KOPT-K1 (cell line): ENCODE data around the gene CCL4.
"Not testable (repeated sequence)": the region's sequence is repeated elsewhere in the genome, so short reads cannot be mapped to it uniquely, and the experiment has no call there.

ENCODE experiments used
- H3K27ac ChIP-seq: fragments of 200-600 bp; sonication (generic); 2 replicates; pipeline ENCODE4 v1.5.1; 2016; ENCODE audit warnings: antibody characterized with exemption, mild to moderate bottlenecking, low read depth, low read length; ENCODE audit not compliant: poor library complexity, severe bottlenecking
- H3K36me3 ChIP-seq: fragments of 200-600 bp; sonication (generic); 2 replicates; pipeline ENCODE4 v1.5.1; 2017; ENCODE audit warnings: antibody characterized with exemption, mild to moderate bottlenecking, low read length, moderate library complexity; ENCODE audit not compliant: insufficient read depth
- H3K9me3 ChIP-seq: fragments of 200-600 bp; sonication (generic); 2 replicates; pipeline ENCODE4 v1.5.1; 2017; ENCODE audit warnings: antibody characterized with exemption, low read length, mild to moderate bottlenecking; ENCODE audit not compliant: insufficient read depth, poor library complexity, severe bottlenecking

Gene CCL4

GRCh38 chr17:36081681-36082471 is 21.8 kb upstream of the CCL4 start:
- H3K27ac ChIP-seq, H3K9me3 ChIP-seq: not testable (repeated sequence)

GRCh38 chr17:36082482-36083120 is 21.0 kb upstream of the CCL4 start:
- not testable (repeated sequence) for H3K36me3 ChIP-seq, H3K27ac ChIP-seq, H3K9me3 ChIP-seq

More at GRCh38 chr17:36081681-36082471, 21.8 kb upstream of the CCL4 start:
- H3K36me3 ChIP-seq, result not testable (repeated sequence)

DNA sequence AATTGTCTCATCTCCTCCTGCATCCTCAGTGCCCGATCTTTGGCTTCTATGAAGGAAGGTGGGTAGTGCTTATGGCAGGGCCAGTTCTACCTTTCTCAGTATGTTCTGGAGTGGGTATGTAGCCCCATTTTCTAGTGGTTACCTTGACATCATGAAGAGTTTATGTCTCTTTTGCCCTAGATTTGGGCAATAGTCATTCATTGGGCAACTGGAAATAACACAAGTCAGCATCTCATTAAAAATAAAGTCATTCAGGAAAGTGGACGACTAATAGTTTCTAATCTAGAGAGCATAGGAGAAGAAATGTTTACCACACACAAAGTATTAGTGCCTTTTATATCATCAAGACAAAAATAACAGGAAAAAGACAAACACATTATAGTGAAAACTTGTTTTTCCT is 19.9 kb upstream of the CCL4 start:
- not testable (repeated sequence) for H3K36me3 ChIP-seq

DNA sequence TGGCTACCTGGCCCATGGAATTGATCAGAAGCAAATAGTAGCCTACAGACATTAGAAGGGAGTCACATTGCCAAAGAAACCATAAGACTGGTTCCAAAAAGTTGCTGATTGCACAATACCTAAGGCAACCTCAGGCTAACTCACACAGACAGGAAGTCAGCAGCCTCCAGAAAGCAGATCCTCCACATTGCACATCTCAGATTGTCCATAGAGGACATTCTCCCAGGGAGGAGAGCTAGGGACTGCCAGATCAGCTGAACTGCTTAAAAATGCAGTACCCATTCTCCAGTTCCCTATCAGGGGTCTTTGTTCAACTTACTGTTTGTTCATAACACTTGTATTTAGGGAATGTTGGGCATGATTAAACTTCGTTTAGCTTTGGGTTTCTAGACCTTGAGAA is 17.9 kb upstream of the CCL4 start:
- H3K9me3 ChIP-seq, result no peaks in the 10 kb centered on the region
- H3K36me3 ChIP-seq, result no peaks in the 10 kb centered on the region
- H3K27ac ChIP-seq, result no peak overlapping the region

More for the DNA sequence above, 19.9 kb upstream of the CCL4 start:
- H3K27ac ChIP-seq, H3K9me3 ChIP-seq: not testable (repeated sequence)

DNA sequence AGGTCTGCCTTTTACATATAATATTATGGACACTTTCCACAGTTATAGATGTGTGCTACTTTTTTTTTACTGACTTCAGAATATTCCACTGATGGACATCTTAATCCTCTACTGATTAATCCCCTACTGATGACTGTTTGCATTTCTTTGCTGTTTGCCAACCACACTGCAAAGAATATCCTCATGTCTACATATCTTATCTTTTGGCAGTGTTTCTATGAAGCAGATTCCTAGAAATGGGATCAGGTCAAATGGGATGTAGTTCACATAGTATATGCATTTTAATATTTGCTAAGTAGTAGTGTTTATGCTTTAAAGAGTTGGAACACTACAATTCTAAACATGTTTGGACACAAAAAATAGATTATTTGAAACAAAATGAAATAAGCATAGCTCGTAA is 16.8 kb upstream of the CCL4 start:
- H3K9me3 ChIP-seq, result no peaks in the 10 kb centered on the region
- H3K27ac ChIP-seq, result no peak overlapping the region
- no peaks in the 10 kb centered on the region for H3K36me3 ChIP-seq

DNA sequence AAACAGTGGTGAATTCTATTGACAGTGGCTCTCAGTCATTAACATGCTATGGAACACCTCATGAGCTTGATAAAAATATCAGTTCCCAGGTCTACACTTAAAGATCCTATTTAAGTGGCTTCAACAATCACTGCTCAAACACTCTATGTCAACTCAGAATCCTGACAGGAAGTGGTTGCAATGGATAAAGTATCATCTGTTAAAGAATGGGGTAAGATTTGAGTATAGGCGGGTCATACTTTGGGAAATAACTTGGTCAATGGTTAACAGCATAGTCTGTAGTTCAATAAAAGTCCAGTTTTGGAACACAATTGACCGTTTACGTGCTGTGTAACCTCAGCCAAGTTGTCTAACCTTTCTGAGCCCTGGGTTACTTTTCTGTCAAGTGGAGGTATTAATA is 16.2 kb upstream of the CCL4 start:
- H3K27ac ChIP-seq, H3K36me3 ChIP-seq: not testable (repeated sequence)

DNA sequence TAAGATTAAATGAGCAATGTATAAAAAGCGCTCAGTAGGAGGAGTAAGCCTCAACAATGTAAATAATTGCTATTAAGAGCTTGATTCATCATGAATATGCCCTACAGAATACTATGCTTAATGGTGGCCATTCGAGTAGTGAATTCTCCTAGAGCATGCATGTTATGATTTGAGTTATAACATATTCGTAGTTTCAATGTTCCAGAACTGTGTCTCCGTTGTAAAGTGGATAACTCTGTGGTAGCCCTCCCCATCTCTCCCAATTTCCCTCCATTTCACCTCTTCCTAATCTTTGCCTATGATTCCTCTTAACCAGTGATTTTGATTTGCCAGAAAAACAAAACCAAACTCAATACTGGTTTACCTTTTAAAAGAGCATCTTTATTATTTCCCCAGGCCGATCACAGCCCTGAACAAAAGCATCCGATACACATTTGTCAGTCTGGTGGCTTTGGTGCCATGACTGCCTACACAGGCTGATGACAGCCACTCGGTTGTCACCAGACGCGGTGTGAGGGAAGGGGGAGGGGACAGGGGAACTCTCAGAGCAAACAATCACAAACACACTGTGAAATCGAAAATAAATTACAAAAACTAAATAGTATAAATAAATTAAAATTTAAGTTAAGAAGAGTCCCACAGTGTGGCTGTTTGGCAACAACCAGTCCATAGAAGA is 15.6 kb upstream of the CCL4 start:
- H3K27ac ChIP-seq, H3K9me3 ChIP-seq, H3K36me3 ChIP-seq: not testable (repeated sequence)

More for the DNA sequence above, 16.2 kb upstream of the CCL4 start:
- not testable (repeated sequence) for H3K9me3 ChIP-seq

DNA sequence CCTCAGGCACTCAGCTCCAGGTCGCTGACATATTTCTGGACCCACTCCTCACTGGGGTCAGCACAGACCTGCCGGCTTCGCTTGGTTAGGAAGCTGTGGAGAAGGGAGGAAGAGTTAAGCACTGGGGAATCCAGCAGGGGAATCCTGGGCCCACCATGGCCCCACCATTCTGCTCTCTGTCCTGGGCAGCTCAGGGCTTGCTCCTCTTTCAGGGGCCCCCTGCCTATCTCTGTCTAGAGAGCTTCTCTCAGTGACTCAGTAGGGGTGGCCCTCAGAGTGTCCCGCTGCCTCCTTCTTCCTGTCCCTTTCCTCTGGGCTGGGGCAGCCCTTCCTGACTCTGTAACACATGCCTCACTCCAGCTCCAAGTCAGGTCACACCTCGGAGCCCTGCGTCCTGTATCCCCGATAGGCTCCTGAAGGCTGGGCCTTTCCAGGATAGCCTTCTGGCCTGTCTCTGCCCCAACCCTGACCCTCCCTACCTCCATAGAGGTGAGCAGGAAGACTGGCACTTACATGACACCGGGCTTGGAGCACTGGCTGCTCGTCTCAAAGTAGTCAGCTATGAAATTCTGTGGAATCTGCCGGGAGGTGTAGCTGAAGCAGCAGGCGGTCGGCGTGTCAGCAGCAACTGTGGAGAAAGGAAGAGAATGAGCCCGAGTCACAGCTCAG is 14.8 kb upstream of the CCL4 start:
- H3K27ac ChIP-seq, result no peak overlapping the region
- no peaks in the 10 kb centered on the region for H3K9me3 ChIP-seq

GRCh38 chr17:36089339-36089865 is 14.2 kb upstream of the CCL4 start:
- Histone ChIP-seq H3K36me3 (no peaks in the 10 kb centered on the region), H3K27ac (no peak overlapping the region), H3K9me3 (no peaks in the 10 kb centered on the region)

More for the DNA sequence above, 14.8 kb upstream of the CCL4 start:
- no peaks in the 10 kb centered on the region for H3K36me3 ChIP-seq

GRCh38 chr17:36089888-36090836 is 13.5 kb upstream of the CCL4 start, which contains the start of gene CCL3:
CCL3 (minus strand) TSS chr17:36090143; CDS start chr17:36090058, 85 bp downstream.
- Histone ChIP-seq H3K27ac (no peak within 1 kb of the TSS), H3K9me3 (no peaks in the 10 kb centered on the region), H3K36me3 (no peaks in the 10 kb centered on the region)

GRCh38 chr17:36092230-36092629 is 11.4 kb upstream of the CCL4 start:
- H3K36me3 ChIP-seq, result no peaks in the 10 kb centered on the region
- no peak overlapping the region for H3K27ac ChIP-seq
- no peaks in the 10 kb centered on the region for H3K9me3 ChIP-seq

DNA sequence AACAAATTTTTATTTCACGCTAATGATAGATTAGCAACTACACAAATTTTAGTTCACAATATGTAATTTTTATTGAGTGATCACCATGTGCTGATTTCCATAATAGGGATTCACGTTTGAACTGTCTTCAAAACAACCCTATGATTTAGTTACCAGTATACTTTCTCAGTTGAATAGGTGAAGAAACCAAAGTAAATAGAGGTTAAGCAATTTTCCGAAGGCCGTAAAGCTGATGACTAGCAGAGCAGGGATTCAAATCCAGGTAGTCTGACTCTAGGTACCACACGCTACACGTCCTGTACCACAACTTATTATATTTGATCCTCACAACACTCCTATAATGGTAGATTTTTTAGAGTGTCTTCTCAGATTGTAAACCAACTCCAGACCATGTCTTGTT is 10.9 kb upstream of the CCL4 start:
- H3K27ac ChIP-seq, H3K9me3 ChIP-seq, H3K36me3 ChIP-seq: not testable (repeated sequence)

GRCh38 chr17:36094232-36094631 is 9.4 kb upstream of the CCL4 start:
- no peaks in the 10 kb centered on the region for H3K9me3 ChIP-seq
- H3K27ac ChIP-seq, result no peak overlapping the region
- H3K36me3 ChIP-seq, result no peaks in the 10 kb centered on the region

- Histone ChIP-seq H3K27ac (no peak overlapping the region), H3K36me3 (no peaks in the 10 kb centered on the region), H3K9me3 (no peaks in the 10 kb centered on the region)
Observed at GRCh38 chr17:36094746-36095145, 8.9 kb upstream of the CCL4 start.
